GM18909 (cell line): ENCODE results near the gene TTC28.
A peak's percentile ranks its signal among the peaks of the same experiment; 100 is the strongest.
"Not testable (repeated sequence)": the region's sequence is repeated elsewhere in the genome, so short reads cannot be mapped to it uniquely, and the experiment has no call there.

Experiments used
- ATAC-seq: cut with Tn5 transposase; IDR thresholded peaks from one replicate; pipeline ENCODE4 v1.9.1; 2021; ENCODE audit warnings: mild to moderate bottlenecking; ENCODE audit not compliant: unreplicated experiment, poor library complexity

TTC28 gene

DNA sequence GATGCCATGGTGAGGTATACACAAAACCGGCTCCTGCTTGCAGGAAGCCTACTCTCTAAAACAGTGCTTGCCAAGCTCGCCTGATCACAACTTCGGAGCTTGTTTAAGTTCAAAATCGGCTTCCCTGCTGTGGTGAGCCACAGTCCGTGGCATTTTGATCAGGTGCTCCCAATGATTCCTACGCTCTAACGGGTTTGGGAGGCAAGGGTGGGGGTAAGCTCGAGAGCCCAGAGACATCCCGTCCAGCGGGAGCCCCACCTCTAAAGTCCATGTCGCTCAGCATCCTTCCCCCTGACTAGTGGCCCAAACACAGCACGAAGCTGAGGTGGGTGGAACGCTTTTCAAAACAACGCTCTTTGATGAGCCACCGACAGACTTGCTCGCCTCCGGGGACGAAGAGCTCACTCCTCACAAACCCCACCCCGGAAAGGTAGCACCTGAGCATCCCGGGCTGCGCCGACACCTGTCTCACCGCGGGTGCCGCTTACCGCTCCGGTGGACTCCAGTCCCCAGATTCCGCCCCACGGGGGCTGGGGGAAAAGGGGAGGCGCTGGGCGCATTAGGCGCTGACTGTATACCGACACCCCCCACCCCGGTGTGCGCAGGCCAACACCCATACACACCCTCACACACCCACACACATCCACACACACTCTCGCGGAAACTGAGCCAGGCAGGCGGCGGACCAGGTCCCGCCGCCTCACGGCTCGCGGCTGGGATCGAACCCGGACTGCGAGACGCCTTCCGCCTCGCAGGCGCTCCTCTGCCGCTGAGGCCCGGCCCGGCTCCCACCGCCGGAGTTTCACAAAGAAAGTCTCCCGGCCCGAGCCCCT lies 646 bp downstream of the TTC28 start:
- ATAC-seq, result not testable (repeated sequence)

DNA sequence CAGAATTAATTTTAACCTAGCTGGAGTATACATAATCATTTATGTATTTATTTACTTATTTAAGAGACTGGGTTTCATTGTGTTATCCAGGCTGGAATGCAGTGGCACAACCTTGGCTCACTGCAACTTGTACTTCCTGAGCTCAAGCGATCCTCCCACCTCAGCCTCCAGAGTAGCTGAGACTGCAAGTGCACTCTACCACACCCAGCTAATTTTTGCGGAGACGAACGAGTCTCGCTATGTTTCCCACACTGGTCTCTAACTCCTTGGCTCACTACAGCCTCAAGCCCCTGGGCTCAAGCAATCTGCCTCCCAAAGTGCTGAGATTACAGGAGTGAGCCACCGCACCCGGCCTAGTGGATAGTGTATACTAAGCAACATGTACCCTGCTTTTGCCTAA lies 1.5 kb downstream of the TTC28 start:
- ATAC-seq, result not testable (repeated sequence)

- peak; percentile 42 for ATAC-seq
Observed at GRCh38 chr22:28674121-28674563, 5.5 kb downstream of the TTC28 start.

- no peak for ATAC-seq
Observed at GRCh38 chr22:28670756-28671155, 8.9 kb downstream of the TTC28 start.

DNA sequence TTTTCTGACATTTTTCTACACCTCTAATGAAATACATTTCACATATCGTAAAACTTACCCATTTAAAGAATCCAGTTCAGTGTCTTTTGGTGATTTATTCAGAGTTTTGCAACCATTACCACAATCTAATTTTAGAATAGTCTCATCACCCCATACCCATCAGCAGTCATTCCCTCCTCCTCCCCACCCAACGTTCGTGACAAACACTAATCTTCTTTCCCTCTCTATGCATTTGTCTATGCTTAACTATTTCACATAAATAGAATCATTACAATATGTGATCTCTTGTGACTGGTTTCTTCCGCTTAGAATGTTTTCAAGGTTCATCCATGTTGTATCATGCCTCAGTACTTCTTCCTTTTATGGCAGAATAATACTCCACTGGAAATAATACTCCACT lies 9.5 kb downstream of the TTC28 start:
- ATAC-seq, result no peak

DNA sequence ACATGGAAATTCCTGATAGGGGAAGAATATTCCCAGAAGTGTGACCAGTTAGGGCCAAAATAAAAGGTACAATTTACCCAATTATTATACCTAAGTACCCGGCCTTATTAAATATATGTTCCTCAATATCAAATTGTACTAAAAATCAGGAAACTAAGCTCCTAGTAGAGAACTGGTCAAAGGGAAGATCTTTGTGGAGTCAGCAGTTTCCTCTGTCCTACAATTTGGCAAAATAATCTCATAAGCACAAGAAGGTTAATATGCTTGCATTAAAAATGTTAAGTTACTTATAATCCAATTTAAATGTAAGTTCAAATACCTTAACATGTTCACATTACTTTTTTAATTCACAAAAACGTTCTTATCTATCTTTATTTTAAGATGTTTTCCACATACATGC lies 10.3 kb downstream of the TTC28 start:
- ATAC-seq, result no peak

DNA sequence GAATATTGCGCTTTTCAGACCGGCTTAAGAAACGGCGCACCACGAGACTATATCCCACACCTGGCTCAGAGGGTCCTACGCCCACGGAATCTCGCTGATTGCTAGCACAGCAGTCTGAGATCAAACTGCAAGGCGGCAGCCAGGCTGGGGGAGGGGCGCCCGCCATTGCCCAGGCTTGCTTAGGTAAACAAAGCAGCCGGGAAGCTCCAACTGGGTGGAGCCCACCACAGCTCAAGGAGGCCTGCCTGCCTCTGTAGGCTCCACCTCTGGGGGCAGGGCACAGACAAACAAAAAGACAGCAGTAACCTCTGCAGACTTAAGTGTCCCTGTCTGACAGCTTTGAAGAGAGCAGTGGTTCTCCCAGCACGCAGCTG lies 16.1 kb downstream of the TTC28 start:
- ATAC-seq, result not testable (repeated sequence)

GRCh38 chr22:28658448-28658847 lies 21.2 kb downstream of the TTC28 start:
- no peak for ATAC-seq

GRCh38 chr22:28656181-28656580 lies 23.5 kb downstream of the TTC28 start:
- ATAC-seq, result no peak

GRCh38 chr22:28650463-28650862 lies 29.2 kb downstream of the TTC28 start:
- ATAC-seq, result no peak

DNA sequence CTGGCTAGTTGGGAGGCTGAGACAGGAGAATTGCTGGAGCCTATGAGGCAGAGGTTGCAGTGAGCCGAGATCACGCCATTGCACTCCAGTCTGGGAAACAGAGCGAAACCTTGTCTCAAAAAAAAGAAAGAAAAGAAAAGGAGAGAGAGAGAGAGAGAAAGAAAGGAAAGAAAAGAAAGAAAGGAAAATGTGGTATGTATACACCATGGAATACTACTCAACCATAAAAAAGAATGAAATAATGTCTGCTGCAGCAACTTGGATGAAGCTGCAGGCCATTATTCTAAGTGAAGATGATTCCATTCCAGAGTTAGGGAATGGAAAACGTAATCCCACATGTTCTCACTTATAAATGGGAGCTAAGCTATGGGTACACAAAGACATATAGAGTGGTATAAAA lies 30.8 kb downstream of the TTC28 start:
- no peak for ATAC-seq

DNA sequence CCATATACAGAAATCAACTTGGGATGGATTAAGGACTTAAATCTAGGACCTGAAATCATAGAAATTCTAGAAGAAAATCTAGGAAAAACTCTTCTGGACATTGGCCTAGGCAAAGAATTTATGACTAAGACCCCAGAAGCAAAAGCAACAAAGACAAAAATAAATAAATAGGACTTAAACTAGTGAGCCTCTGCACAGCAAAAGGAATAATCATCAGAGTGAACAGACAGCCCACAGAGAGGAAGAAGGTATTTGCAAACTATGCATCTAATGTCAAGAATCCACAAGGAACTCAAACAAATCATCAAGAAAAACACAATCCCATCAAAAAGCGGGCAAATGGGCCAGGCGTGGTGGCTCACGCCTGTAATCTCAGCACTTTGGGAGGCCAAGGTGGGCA lies 32.4 kb downstream of the TTC28 start:
- ATAC-seq, result no peak

DNA sequence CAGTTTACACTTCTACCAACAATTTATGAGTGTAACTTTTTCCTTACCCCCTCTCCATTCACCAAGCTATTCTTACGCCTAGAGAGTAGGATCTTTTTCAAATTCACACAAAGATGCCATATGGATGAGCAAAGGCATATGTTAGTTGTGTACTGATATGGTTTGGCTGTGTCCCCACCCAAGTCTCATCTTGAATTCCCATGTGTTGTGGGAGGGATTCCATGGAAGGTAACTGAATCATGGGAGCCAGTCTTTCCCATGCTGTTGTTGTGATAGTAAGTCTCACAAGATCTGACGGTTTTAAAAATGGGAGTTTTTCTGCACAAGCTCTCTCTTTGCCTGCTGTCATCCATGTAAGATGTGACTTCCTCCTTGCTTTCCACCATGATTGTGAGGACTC lies 40.3 kb downstream of the TTC28 start:
- no peak for ATAC-seq

DNA sequence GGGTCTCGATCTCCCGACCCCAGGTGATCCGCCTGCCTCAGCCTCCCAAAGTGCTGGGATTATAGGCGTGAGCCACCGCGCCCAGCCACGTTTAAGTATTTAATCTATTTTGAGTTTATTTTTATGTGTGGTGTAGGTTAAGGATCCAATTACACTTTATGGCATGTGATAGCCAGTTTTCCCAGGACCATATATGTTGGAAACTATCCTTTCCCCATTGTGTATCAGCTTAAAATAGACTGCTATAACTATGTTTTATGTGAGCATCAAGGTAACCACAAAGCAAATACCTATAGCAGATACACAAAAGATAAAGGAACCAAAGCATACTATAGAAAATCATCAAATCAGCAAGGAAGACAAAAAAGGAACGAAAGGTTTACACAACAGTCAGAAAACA lies 42.4 kb downstream of the TTC28 start:
- ATAC-seq, result no peak

DNA sequence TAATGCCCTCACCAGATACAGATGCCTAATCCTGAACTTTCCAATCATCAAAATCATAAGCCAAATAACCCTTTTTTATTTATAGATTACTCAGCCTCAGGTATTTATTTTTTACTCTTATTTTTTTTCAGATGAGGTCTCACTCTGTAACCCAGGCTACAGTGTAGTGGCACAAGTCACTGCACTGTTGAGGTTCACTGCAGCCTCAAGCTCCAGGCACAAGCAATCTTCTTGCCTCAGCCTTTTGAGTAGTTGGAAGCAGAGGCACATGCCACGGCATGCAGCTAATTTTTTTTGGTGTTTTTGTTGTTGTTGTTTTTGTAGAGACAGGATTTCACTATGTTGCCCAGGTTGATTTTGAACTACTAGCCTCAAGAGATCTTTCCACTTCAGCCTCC lies 49.5 kb downstream of the TTC28 start:
- no peak for ATAC-seq

GRCh38 chr22:28629420-28630176 lies 50.0 kb downstream of the TTC28 start:
- ATAC-seq, result no peak

GRCh38 chr22:28628766-28629165 lies 50.9 kb downstream of the TTC28 start:
- no peak for ATAC-seq

DNA sequence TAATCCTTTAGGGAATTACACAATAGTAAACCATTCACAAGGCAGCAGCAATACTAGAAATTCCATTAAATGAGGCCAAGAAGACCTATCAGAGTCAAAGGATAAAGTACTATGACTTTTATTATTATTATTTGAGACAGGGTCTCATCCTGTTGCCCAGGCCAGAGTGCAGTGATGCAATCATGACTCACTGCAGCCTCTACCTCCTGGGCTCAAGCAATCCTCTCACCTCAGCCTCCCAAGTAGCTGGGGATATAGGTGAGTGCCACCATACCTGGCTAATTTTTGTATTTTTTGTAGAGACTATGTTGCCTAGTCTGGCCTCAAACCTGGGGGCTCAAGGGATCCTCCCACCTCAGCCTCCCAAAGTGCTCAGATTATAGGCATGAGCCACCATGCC lies 51.8 kb downstream of the TTC28 start:
- no peak for ATAC-seq

DNA sequence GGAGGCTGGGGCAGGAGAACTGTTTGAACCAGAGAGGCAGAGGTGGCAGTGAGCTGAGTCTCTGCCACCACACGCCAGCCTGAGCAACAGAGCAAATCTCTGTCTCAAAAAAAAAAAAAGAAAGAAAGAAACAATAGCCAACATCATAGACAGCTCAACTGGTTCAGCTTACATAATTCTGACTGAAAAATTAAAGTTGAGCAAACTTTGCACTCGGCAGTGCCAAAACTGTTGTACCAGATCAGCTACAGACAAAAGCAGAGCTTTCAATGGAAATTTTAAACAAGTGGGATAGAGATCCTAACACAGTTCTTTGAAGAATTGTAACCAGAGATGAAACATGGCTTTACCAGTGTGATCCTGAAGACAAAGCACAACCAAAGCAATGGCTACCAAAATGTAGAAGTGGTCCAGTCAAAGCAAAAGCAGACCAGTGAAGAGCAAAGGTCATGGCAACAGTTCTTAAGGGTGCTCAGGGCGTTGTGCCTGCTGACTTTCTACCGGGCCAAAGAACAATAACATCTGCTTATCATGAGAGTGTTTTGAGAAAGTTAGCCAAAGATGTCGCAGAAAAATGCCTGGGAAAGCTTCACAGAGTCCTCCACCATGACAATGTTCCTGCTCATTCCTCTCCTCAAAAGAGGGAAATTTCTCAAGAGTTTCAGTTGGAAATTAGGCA lies 59.3 kb downstream of the TTC28 start:
- ATAC-seq, result no peak

DNA sequence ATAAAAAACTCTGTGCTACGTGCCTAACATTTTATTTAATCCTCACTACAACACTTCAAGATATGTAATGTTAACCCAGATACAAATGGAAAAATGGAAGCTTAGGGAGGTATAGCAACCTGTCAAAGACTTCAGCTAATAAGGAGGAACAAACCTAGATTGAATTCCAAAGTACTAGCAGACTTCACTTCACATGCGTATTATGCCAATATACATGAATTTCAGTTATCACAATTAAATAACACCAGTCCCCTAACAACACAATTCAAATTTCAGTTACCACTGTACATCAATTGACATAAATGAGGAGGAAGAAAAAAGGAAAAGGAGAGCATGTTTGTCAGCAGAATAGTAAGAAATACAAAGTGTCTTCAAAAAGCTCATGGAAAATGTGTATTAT lies 60.4 kb downstream of the TTC28 start:
- ATAC-seq, result no peak

- not testable (repeated sequence) for ATAC-seq
Observed at GRCh38 chr22:28615423-28615822, 64.2 kb downstream of the TTC28 start.
